AG20443 (cell line): ENCODE data around the gene ESX1.
"Not testable (repeated sequence)": the region's sequence is repeated elsewhere in the genome, so short reads cannot be mapped to it uniquely, and the experiment has no call there.

Source experiments
- DNase-seq: peaks from one replicate; pipeline ENCODE4 v3.0.0; 2012; ENCODE audit warnings: low spot score, mixed read lengths

ESX1 gene

GRCh38 chrX:104254442-104255115 lies at the start of gene ESX1:
ESX1 (minus strand) TSS chrX:104254933; CDS start chrX:104254849, 84 bp downstream.
- peak; percentile 12 for DNase-seq

- no peak for DNase-seq
Observed at GRCh38 chrX:104295636-104296035, 40.9 kb upstream of the ESX1 start.

- no peak for DNase-seq
Observed at GRCh38 chrX:104288961-104289360, 34.2 kb upstream of the ESX1 start.

- DNase-seq: no peak
Observed at GRCh38 chrX:104288269-104288668, 33.5 kb upstream of the ESX1 start.

GRCh38 chrX:104285201-104285600 lies 30.5 kb upstream of the ESX1 start:
- no peak for DNase-seq

- peak; percentile 19 for DNase-seq
Observed at GRCh38 chrX:104284507-104284906, 29.8 kb upstream of the ESX1 start.

GRCh38 chrX:104282166-104282725 lies 27.5 kb upstream of the ESX1 start:
- DNase-seq: no peak

- DNase-seq: no peak
Observed at GRCh38 chrX:104281564-104281963, 26.8 kb upstream of the ESX1 start.

- no peak for DNase-seq
Observed at GRCh38 chrX:104280609-104281008, 25.9 kb upstream of the ESX1 start.

GRCh38 chrX:104270916-104271512 lies 16.3 kb upstream of the ESX1 start:
- DNase-seq: peak; percentile 30

- DNase-seq: no peak
Observed at GRCh38 chrX:104270212-104270611, 15.5 kb upstream of the ESX1 start.

- no peak for DNase-seq
Observed at GRCh38 chrX:104255465-104255864, 732 bp upstream of the ESX1 start.

- DNase-seq: peak; percentile 7
Observed at GRCh38 chrX:104253567-104254441, 929 bp downstream of the ESX1 start.

- DNase-seq: no peak
Observed at GRCh38 chrX:104250470-104250869, 4.3 kb downstream of the ESX1 start.

- not testable (repeated sequence) for DNase-seq
Observed at GRCh38 chrX:104230060-104230459, 24.7 kb downstream of the ESX1 start.

- DNase-seq: no peak
Observed at GRCh38 chrX:104211187-104211586, 43.5 kb downstream of the ESX1 start.

GRCh38 chrX:104205548-104205947 lies 49.2 kb downstream of the ESX1 start:
- DNase-seq: no peak
